KG1 (cell line): ENCODE results near the gene DMGDH.

Experiments used
- DNase-seq: peaks from one replicate; lab custom pipeline; 2025; lab: John Stamatoyannopoulos, UW

Gene DMGDH

DNA sequence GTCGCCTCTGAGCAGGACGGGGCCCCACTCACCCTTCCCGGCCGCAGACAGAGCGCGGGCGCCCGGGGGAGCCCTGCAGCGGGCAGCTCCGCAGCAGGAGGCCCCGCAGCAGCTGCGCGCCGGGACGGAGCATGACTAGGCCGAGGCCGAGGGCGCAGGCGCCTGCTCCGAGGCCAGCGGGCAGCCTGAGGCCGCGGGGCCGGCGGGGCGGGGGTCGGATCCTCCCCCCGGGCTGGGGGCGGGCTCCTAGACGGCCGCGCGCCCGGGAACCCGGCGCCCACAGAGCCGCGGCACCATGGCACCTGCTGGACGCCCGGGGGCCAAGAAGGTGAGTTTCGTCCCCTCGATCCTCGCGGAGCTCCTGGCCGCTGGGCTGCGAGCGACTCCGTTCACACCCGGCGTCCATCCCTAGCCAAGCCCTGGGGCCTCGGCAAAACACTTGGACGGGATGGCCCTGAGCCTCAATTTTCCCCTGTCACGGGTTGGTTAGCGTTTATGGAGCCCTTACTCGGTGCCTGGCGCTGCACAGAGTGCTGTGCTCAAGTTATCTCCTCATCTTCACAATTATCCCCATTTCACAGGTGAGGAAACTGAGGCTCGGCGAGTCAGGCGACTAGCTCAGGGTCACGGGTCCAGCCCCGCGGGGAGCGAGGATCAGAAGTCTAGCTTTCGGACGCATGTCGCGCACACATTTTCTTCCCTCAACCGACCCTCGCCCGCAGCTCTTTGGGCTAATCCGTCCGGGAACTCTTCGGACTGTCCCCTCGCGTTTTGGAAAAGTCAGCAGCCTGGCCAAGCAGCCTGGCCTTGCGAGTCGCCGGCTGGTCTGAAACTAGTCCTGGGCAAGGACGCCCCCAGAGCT, at the start of gene DMGDH, which contains the start of gene BHMT2:
DMGDH (minus strand) TSS at position 187 of the 862 bp plus-strand sequence; CDS start at position 133, 54 bp downstream.
BHMT2 (plus strand) TSS at position 280 of the 862 bp plus-strand sequence; CDS start at position 296, 16 bp downstream.
- no peak for DNase-seq

DNA sequence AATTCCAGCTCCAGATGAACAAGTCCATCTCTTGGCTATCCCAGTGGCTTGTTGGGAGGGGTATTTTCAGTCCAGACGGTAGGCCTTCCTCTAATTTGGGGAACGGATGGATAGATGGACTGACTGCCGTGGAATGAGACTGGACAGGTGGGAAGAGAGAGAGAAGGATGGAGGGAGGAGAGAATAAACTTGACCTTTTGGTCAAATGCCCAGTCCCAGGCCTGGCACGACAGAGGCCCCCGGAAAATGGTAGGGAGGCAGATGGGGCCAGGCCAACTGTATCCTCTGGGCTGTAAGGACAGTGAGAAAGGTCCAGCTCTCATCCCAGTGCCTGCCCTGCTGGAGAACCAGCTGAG, 43.2 kb upstream of the DMGDH start:
- no peak for DNase-seq

GRCh38 chr5:79111960-79112702, 42.7 kb upstream of the DMGDH start:
- DNase-seq = no peak

- DNase-seq = no peak
Observed at GRCh38 chr5:79111387-79111959, 42.0 kb upstream of the DMGDH start, which contains the start of gene BHMT. TSS of gene BHMT (plus strand) at chr5:79111809. CDS start at chr5:79111886, 77 bp downstream.

DNA sequence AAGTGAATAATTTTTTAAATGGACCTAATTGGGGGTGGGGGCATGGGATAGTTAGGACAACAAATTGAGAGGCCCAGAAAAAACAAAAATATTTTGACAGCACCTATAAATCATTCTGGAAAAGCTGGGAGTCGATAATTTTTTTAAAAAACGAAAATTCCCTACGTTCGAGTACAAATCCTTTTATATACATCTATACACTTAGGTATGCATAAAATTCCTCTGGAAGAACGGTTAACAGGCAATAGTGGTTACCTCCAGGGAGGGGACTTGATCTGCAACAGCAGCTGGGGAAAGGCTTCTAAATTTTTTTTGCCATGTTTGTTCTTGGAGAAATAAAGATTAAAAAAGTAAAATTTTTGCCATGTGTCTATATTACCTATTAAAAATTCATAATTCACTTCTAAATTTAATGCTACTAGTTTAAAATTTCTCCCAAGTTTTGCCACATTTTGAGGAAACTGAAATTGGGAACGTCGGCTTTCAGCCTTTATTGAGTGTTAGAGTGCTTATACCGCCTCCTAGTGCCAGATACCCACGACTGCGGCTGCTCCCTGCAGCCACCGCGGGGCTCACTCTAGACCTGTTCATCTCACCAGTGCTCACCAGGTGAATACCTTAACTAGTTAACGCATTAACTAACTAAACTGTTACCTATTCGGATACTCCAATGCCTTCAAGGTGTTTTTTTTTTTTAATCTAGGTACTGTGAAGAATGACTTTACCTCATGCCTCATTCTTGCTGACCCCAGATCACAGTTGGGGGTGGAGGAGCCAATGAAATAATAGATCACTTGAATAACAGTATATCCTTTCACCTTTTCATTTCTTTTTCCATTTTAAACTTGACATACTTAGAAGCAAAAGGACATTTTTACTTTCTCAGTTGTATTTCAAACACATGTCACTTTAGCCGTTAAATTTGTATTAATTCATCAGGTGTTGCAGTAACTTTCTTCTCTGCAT, 40.3 kb upstream of the DMGDH start:
- DNase-seq = no peak

DNA sequence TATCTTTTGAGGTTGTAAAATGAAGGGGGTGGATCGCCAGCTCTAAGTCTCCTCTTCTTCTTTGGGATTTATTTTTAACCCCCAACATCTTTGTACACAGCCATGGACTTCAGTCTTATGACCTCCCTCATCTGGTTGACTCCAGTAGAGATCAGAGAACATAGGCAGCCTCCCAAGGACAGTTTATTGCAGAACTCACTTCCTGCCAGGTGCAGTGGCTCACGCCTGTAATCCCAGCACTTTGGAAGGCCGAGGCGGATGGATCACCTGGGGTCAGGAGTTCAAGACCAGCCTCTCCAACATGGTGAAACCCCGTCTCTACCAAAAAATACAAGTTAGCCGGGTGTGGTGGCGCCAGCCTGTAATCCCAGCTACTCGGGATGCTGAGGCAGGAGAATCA, 39.3 kb upstream of the DMGDH start:
- no peak for DNase-seq

GRCh38 chr5:79108086-79108485, 38.6 kb upstream of the DMGDH start:
- DNase-seq = no peak

- no peak for DNase-seq
Observed at GRCh38 chr5:79107020-79107796, 37.7 kb upstream of the DMGDH start.

- DNase-seq = no peak
Observed at GRCh38 chr5:79105868-79106267, 36.4 kb upstream of the DMGDH start.

GRCh38 chr5:79093762-79094161, 24.3 kb upstream of the DMGDH start:
- no peak for DNase-seq

GRCh38 chr5:79091064-79091463, 21.6 kb upstream of the DMGDH start:
- no peak for DNase-seq

DNA sequence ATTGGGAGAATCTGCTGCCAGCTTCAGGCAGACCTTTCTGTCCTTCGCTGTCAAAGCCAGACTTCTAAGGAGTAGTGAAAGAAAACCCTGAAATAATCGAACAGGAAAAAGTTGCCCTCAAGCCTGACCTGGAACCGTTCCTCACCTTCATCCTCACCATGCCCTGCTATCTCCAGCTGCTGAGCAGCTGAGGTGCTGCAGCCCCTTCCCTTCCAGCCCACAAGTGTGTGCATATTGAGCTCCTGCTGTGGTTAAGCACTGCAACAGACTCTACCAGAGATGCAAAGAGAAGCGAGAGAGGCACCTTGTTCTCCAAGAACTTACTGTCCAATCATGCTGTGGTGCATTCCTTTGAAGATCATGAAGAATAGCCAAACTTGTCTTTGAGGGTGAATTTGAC, 19.0 kb upstream of the DMGDH start:
- no peak for DNase-seq

GRCh38 chr5:79086116-79086515, 16.6 kb upstream of the DMGDH start:
- no peak for DNase-seq

- DNase-seq = no peak
Observed at GRCh38 chr5:79081779-79082178, 12.3 kb upstream of the DMGDH start.

- no peak for DNase-seq
Observed at GRCh38 chr5:79080804-79081203, 11.3 kb upstream of the DMGDH start.

GRCh38 chr5:79077680-79078365, 8.3 kb upstream of the DMGDH start:
- no peak for DNase-seq

DNA sequence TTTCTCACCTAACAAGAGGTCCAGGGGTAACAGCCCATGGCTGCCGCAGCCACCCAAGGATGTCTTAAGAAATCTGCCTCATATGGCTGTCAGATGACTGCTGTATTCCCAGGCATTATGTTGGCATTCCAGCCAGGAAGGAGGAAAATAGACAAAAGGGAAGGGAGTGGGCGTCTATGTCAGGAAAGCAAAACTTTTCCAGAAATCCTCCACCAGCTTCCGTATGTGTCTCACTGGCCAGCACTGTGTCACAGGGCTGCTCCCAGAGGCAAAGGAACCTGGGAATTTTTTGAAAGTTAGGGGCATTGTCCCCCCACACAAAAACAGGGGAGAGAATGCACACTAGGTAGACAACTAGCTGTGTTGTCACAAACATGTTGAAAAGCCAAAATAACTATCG, 7.3 kb upstream of the DMGDH start:
- no peak for DNase-seq

- no peak for DNase-seq
Observed at GRCh38 chr5:79075646-79076426, 6.4 kb upstream of the DMGDH start.

- DNase-seq = no peak
Observed at GRCh38 chr5:79074641-79075040, 5.2 kb upstream of the DMGDH start.

DNA sequence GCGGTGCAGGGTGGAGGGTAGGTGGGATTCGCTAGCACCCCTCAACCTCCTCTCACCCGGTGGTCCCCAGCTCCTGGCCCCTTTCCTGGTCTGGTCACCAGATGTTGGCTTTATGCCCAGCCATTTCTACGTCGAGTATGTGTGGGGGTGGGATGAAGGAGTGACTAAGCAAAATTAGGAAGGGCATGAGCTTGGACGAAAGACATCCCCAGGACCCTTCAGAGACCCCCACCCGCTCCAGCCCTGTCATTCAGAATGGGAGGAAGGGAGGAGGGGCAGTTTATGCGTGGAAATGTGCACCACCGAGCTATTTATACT, 835 bp upstream of the DMGDH start:
- no peak for DNase-seq
